Measurements from ENCODE around the gene EPB41L2.
"Not testable (repeated sequence)": the region's sequence is repeated elsewhere in the genome, so short reads cannot be mapped to it uniquely, and the experiment has no call there.

EPB41L2 gene

DNA sequence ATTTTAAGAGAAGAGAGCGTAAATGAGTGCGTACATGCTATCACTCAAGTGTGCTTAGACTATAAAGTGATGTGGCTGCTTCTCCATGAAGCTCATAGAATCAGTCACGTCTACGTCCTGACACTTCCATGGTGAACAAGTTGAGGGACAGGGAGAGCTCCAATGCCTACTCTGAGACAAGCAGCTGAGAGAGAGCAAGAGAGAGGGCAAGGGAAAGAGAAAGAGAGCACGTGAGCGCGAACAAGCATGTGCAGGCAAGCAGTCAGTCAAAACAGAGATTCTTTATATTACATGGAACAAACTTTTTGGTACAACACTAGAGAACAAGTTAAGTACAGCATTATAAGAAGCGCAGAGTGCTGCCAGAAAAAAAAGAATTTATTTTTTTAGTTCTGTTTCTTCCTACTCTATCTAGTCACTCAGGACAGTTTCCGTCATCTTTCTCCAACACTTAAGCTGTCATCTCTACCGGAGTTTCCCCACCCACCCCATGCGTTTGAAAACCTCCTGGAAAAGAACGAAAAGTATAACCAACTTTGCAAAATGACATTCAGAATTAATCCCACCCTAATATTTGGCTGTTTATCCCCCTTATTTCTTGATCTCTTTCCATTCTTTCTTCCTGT lies 61.8 kb downstream of the EPB41L2 start:
- FAIRE-seq: no peak

DNA sequence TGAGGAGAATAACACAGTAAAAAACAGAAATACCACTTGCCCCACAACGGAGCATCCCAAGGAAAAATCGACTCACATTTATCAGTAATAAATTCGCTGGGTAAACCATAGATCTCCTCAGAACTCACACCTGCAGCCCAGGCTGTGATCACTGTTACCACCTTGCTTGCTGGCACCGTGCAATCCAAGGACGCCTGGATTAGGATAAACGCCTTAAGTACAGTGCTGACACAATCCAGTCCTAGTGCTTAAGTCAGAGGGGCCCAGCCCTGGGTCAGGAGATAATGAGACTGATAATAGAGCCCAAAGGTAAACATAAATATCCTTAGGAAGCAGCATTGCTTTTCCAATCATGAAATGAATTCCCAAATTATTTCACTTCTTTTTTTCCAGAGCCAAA lies 62.5 kb downstream of the EPB41L2 start:
- FAIRE-seq: no peak

DNA sequence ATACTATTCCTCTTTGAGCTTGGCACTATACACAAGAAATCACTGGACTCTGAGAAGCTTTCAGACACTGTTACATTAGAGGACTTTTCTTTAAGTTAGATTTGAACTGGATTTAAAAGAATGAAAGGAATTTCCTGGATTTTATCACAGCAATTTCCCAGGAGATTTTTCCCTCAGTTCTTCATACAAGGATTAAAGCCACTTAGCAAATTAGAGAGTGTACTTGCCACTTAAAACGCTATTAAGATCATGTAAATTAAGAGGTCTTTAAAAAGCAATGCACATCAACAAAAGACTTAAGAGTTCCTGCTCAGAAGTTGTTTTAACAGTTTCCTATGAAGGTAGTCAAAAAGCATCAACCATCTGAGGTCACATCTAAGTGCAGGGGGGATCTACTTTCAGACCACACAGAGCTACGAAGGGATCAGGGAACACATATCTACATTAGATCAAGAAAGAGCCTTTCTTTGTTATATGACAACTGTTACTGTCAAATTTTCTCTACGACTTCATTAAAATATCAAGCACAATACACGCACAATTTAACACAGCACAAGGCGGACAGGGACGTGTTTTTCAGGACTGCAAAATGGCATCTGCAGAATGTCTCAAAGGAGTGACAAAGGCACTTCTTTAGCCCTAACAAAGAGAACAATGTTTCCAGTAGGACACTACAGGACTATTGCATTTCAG lies 65.8 kb downstream of the EPB41L2 start:
- no peak for FAIRE-seq

DNA sequence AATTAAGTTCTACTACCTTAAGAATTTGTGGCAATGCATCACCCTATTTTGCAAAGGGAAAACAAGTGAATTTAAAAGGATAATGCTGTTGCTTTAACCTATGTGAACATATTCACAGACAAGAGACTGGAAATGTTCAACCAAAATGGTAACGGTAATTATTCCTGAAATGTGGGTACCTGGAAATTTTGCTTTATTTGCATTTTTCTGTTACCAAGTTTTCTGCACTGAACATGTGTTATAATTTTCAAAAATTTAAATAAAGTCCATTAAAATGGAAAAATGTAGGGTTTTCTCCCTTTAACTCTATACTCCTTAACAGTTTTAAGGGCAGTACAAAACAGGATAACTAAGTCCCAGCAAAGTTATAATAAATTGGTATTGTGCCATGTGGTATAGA lies 66.4 kb downstream of the EPB41L2 start:
- no peak for FAIRE-seq

GRCh38 chr6:130995783-130996447 lies 67.1 kb downstream of the EPB41L2 start:
- FAIRE-seq: no peak

DNA sequence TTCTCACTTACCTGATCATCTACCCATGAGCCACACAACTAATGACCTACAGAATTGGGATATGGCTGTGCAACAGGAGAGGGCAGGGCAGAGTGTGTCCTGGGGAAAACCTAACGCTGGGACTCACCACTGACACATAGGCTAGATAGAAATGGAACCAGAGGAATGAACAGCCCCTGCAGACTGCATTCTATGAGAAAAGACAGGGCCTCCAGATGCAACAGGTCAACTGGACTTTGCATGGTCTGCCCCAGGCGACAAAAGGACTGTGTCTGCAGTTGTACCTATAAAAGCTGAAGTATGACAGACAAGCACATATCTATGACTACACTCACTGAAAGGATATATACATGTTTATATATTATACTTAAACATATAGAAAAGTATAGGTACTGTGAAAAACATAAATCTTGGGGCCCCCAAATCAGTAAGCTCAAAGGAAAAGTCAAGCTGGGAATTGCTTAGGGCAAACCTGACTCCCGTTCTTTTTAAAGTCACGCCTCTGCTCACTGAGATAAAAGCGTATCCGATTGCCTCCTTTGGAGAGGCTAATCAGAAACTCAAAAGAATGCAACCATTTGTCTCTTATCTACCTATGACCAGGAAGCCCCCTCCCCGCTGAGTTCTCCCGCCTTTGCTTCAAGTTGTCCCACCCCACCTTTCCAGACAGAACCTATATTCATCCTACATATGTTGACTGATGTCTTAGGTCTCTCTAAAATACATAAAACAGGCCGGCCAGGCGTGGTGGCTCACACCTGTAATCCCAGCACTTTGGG lies 68.5 kb downstream of the EPB41L2 start:
- no peak for FAIRE-seq

- no peak for FAIRE-seq
These were observed 69.7 kb downstream of the EPB41L2 start for GRCh38 chr6:130993292-130993765.

DNA sequence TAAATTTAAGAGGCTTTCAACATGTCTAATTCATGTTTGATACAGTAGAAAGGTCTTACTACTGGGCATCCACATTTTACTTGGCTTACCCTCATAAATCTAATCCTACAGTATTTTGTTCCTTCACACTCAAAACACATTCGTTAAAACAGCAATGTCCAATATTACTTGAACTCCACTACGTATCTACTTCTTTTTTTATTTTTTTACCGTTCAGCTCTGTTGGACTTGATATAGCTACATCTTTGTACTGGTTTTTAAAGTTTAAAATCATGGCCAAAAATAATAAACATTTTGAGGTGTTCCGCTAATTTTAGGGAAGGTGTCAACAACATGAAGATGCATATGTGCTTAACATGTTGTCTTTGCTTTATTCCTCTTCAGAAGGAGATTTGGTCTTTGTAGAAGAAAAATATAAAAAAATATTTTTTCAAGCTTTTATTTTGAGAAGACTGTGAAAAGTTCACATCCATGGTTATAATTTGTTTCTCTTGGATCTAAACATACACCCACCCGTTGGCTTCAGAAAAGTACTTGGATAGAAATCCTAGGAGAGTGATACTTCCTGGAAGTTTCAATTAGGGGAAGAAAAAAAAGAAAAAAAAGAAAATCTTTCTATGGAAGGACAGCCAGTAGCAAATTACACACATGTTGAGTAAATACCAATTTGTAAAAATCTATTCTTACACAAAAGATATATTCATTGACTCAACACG lies 71.5 kb downstream of the EPB41L2 start:
- FAIRE-seq: no peak

DNA sequence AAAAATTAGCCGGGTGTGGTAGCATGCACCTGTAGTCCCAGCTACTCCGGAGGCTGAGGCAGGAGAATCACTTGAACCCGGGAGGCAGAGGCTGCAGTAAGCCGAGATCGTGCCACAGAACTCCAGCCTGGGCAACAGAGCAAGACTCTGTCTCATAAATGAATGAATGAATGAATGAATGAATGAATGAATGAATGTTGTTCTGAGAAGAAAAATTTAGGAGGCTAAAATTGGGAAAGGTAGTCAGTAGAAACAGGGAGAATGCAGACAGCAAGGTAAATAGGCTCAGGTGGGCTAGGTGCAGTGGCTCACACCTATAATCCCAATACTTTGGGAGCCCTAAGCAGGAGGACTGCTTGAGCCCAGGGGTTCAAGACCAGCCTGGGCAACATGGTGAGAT lies 75.5 kb downstream of the EPB41L2 start:
- FAIRE-seq: not testable (repeated sequence)

- no peak for FAIRE-seq
These were observed 77.9 kb downstream of the EPB41L2 start for GRCh38 chr6:130985115-130985514.

GRCh38 chr6:130982941-130983456 lies 80.0 kb downstream of the EPB41L2 start:
- FAIRE-seq: no peak

DNA sequence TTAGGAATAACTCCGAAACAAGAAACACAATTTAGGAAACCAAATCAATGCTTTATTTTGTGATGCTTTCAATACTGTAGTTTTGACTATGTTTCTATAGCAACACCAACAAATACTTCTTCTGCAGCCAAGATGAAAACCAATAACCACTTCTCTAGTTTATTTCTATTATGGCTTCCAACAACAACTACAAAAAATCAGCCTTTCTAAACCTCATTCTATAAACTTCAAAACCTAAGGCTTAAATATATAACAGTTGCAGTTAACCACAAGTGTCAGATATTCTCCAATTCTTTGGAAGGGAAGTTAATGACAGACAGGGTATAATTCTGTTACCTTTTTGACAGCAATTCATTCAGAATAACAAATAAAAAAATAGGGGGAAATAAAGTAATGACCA lies 80.9 kb downstream of the EPB41L2 start:
- FAIRE-seq: no peak

GRCh38 chr6:130981409-130981808 lies 81.6 kb downstream of the EPB41L2 start:
- no peak for FAIRE-seq

DNA sequence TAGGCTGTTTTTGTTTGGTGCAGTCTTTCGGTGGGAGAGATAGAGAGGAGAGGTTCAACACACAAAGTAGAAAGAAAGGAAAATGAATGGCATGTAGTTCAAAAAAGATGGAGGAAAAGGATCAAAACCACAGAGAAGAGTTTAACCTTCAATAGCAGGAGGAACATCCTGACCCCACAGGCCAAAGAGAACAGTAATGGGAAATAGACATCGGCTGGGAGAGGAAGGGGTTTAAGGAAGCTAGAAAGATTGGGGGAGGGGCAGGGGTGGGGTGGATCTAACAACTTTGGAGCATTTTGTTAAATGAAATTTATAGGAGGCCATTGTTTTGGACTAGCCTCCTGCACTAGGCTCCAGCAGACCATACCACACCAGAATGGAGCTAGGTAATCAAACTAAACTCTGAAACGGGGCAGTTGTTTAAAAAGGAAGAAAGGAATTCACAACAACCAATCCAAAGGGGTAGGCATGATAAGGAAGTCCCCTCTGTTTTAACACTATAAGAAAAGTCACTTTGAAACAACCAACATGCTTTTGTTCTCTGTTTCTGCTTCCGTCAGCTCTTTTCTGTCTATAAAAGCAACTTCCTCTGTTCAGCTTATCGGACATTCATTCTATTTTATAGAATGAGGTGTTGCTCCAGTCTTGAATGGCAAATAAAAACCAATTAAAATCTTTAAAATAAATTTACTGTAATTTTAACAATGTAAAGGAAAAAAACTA lies 82.6 kb downstream of the EPB41L2 start:
- no peak for FAIRE-seq

DNA sequence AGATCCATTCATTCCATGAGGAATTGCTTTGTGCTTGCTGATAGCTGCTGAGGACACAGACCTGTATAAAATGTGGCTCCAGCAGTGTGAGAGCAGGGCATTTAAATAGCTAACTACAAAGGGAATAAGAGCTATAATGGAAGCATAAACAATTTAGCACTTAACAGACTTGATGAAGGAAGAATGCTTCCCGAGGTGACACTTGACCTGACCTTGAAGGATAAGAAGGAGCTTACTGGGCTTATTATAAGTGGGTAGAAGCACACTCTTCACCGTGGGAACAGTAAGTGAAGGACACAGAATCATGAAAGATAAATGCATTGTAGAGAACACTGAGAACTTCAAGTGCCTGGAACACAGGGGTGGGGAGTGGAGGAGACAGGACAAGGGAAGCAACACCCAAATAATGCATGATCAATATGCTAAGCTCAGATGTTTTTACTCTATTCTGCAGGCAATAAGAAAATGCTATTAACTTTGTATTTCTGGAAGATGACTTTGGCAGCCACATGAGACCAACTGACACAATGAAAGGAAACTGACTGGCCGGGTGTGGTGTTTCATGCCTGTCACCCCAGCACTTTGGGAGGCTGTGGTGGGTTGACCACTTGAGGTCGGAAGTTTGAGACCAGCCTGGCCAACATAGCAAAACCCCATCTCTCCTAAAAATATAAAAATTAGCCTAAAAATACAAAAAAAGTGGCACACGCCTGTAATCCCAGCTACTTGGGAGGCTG lies 84.2 kb downstream of the EPB41L2 start:
- no peak for FAIRE-seq

DNA sequence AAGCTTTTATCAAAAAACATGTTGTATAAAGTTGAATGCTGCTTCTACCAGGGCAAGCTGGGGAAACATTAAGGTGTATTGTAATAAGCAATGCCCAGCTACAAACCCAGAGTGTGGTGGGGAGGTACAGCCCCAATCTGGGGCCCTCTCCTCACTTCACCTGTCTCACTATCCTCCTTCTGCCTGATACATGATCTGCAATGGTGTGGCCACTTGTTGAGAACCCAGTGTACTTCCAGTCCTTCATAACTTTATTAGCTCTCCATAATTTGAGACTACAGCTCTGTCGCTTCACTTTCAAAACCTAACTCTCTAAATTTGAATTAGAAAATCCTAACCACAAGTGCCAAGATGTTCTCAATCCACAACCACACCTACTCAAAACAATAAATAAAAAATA lies 84.9 kb downstream of the EPB41L2 start:
- no peak for FAIRE-seq

DNA sequence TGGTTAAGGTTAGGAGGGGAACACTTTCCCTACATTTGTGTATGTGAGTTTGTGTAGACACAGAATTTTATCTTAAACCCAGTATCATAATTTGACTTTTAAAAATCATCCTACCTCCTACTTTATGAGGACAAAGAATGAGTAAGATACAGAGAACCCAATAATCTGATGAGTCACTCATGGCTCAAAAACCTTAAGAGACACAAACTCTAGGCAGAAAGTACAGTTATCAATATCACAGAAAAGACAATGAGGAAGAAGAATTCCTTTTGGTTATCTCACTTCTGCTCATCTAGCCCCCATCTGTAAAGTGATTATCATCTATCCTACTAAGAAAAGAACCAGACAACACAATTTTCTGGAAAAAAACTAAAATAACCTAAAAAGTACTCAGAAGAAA lies 87.7 kb downstream of the EPB41L2 start:
- no peak for FAIRE-seq

DNA sequence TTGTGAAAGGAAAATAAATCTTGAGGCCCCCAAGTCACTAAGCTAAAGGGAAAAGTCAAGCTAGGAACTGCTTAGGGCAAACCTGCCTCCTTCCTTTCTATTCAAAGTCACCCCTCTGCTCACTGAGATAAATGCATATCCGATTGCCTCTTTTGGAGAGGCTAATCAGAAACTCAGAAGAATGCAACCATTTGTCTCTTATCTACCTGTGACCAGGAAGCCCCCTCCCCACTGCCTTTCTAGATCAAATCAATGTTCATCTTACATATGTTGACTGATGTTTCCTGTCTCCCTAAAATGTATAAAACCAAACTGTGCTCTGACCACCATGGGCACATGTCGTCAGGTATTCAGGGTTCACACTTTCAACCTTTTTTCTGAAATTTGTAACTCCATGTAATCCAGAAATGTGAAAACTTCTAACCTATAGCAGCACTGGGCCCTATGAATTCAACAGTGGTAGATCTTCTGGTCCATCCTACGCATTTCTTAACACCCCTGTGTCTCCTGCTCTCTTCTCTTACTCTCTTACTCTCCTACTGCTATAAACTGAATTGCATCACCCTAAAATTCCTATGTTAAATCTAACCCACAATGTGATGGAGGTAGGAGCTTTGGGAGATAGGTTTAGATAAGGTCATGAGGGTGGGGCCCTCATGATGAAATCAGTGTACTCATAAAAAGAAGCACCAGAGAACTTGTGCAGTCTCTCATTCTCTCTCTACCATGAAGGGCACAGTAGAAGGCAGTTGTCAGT lies 89.3 kb downstream of the EPB41L2 start:
- no peak for FAIRE-seq

- FAIRE-seq: no peak
These were observed 91.5 kb downstream of the EPB41L2 start for GRCh38 chr6:130971504-130971903.

DNA sequence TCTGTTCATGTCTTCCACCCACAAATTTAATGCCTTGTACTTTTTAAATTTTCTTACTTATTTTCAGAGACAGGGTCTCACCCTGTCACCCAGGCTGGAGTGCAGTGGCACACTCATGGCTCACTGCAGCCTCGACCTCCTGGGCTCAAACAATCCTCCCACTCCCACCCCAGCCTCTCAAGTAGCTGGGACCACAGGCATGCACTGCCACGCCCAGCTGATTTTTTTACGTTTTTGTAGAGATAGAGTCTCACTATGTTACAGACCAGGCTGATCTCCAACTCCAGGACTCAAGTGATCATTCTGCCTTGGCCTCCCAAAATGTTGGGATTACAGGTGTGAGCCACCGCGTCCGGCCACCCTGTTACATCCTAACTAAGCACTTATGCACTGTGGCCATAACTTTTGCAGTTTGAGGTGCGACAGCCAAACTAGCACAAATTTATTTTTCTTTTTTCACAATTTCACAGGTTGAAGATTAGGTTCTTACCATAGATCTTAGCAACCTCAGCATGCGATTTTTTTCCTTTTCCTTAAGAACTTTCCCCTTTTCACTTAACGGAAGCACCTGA lies 92.1 kb downstream of the EPB41L2 start:
- no peak for FAIRE-seq

All from islet of Langerhans (tissue), 1 donor.